ENCODE results near the gene GCLC.
"Not testable (repeated sequence)": the region's sequence is repeated elsewhere in the genome, so short reads cannot be mapped to it uniquely, and the experiment has no call there.

Gene GCLC

GRCh38 chr6:53556986-53557715 is 12.2 kb upstream of the GCLC start:
- DNase-seq: no peak

DNA sequence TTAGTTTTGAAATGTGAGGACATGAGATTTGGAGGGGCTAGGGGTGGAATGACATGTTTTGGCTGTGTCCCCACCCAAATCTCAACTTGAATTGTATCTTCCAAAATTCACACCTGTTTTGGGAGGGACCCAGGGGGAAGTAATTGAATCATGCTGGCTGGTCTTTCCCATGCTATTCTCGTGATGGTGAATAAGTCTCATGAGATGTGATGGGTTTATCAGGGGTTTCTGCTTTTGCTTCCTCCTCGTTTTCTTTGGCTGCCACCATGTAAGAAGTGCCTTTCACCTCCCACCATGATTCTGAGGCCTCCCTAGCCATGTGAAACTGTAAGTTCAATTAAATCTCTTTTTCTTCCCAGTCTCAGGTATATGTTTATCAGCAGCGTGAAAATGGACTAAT is 8.7 kb upstream of the GCLC start:
- not testable (repeated sequence) for DNase-seq

DNA sequence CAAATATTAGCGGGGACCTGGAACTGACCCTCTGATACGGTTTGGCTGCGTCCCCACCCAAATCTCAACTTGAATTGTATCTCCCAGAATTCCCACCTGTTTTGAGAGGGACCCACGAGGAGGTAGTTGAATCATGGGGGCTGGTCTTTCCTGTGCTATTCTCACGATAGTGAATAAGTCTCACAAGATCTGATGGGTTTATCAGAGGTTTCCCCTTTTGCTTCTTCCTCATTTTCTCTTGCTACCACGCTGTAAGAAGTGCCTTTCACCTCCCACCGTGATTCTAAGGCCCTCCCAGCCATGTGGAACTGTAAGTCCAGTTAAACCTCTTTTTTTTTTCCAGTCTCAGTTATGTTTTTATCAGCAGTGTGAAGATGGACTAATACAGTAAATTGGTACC is 6.8 kb upstream of the GCLC start:
- DNase-seq: peak; percentile 76

- DNase-seq: peak; percentile 95
Observed at GRCh38 chr6:53547811-53548496, 3.1 kb upstream of the GCLC start.

DNA sequence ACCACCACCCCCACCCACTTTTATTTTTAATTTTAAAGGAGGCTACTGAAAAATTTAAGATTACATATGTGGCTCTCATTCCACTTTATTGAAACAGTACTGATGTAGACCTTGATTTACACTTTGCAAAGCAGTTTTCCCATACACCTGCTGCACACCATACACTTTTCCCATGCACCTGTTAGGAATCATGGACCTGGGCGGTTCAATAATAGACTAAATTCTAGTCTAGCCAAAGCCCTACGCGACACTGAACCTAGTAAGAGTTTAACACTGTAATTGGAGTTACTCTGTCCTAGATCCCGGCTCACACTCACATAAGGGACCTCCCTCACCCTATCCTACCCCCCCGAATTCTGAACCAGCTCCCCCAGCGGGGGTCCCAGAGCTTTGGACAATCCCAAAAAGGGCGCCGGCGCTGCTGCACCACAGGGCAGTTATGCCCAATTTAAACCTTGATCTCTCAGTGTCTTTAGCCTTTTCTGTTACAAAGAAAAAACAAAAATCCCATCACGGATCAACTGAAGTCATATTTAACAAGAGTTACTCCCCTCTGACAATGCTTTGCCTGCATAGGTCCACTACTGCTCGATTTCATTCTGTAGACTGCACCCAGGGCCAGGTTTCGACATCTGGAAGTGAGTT is 2.4 kb upstream of the GCLC start:
- no peak for DNase-seq

DNA sequence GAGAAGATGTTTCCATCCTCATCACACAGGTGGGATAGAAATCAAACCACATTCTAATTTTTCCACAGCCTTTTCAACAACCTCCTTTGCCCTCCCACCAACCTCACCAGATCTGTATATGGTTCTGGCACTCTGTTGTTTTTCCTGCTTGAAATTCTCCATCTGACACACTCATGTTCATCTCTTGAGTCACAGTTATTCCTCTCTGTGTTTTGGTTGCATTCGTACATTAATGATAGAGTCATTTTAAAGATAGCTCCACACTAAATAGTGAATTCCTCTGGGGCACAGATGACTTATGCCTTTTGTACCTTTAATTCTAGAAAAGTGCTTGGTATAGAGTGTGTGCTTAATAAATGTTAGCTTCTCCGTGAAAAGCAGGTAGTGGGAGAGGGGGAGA is 1.4 kb upstream of the GCLC start:
- no peak for DNase-seq

DNA sequence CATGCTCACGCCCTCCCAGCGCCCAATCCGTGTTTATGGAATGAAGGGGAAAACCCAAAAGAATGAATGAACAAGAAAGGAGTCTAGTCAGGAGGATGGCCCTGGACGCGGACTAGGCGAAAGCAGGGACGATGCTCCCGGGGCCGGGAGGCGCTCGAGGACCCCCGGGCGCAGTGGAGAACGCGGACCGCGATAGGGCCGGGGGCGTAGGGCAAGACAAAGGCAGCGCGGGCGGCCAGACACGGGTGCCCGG is 758 bp downstream of the GCLC start:
- no peak for DNase-seq

- no peak for DNase-seq
Observed at GRCh38 chr6:53543359-53544216, 1.3 kb downstream of the GCLC start.

DNA sequence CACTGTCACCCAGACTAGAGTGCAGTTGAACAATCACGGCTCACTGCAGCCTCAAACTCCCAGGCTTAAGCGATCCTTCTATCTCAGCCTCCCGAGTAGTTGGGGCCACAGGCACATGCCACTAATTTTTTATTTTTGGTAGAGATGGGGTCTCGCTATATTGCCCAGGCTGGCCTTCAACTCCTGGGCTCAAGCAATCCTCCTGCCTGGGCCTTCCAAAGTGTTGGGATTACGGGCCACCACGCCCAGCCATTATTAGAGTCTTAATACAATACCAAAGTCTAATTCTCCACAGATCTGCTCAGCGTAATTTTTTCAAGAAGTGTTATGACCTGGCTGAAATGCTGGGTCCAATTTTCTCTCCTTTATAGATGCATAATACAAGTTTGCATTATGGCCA is 3.0 kb downstream of the GCLC start:
- no peak for DNase-seq

DNA sequence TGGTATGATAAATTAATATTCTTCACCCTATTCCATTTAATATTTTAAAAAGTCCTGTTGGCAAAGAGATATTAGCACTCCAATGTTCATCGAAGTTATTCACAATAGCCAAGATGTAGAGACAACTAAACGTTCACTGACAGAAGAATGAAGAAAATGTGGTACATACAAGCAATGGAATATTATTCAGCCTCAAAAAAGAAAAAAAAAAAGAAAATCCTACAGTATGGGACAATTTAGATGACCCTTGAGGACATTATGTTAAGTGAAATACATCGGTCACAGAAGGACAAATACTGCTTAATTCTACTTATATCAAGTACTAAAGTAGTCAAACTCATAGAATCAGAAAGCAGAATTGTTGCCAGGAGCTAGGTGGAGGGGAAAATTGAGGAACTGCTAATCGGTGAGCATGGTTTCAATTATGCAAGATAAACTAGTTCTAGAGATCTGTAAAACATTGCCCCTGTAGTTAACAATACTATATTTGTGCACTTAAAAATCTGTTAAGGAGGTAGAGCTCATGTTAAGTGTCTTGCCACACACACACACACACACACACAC is 4.7 kb downstream of the GCLC start:
- DNase-seq: peak; percentile 30

DNA sequence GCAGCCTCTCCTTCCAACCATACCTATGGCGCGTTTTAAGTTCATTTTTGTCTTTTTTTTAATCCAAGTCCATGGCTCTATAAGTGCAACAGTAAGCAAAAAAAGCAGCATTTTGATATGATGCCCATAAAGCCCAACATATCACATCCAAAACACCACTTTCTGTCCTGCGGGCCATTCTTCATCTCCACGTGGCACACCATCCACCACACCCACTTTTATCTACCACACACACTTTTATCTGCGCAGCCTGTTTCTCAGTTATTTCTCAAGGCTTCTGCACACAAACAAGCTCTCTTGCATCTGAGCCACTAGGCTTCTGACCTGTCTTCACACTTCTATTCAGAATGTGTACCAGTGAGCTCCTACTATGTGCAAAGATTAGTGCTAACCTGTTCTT is 5.3 kb downstream of the GCLC start:
- no peak for DNase-seq

DNA sequence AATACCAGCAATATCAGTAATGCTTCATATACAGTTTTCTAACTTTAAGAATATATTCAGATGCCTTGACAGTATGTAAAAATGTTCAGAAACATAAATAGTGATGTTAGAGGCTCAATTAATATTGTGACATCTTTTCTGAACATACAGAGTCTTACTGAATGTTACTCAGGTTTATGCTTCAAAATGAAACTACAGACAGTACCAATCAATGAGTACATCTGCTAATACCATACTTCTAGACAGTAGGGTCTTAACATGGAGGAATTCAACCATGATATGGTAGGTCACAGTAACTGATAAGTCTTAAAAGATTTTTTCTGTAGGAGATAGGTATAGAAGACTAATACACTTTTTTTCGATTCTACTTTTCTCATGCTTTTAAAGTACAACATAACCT is 8.3 kb downstream of the GCLC start:
- no peak for DNase-seq

DNA sequence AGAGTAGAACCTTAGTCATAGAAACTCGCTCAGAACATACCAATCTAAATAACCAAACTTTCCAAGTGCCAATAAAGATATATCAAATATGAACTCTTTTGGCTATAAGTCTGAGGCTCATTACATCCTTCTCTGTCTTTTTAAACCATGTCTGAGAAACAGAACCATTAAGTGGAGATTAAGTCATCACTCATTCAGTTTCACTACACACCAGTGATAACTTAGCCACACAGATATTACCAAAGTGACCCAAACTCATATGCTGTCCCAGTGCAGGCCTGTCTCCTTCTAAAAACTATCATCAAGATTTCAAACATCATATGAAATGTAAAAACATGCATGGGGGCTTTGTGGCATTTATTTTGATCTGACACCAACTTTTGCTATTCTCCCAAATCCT is 12.0 kb downstream of the GCLC start:
- no peak for DNase-seq

DNA sequence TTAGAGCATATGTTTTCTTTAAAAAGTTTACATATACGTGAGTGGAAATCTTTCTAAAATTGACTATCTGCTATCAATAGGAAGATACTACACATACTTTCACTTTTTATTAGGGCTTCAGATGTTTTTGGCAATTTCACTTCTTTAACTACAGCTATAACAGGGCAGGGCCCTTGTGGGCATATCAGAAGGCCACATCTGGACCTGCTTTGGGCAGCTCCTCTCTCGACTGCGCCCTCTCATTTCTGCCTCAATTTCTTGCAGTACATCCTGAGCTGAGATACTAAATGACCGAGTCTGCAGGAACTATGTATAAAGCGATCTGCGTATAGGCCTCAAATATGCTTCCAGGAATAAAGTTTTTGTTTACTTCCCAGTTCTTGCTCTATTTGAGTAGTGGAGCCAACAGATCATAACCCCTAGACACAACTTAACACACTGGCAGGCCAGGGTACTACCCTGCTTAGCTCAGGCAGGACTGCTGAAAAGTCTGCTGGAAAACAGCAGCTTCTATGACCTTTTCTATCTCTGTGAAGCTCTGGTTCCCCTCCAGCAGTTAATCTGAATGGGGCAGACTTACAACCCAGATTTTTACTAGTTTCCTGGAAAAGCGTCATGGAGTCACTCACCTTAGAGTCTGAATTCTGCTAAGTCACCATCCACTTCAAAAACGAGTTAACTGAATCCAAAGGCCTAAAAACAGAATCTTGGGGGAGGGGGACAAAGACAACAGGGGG is 12.7 kb downstream of the GCLC start:
- no peak for DNase-seq

- no peak for DNase-seq
Observed at GRCh38 chr6:53530780-53531386, 14.0 kb downstream of the GCLC start.

DNA sequence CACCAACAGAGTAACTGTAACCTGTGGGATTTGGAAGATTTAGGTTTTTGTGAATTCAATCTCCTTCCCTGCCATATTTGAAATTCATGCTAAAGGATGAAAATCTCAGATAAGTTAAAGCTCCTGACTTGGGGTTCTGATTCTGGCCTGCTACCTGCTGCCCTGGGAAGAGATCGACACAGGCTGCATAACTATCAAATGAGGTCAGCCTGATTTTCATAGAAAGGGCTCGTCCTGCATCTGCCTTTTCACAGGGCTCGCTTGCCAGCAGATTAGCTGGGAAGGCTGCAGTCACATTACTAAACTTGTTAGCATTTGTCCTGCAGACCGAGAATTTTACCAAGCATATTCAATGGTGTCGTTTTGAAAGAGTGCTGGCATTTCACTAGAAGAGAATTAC is 14.6 kb downstream of the GCLC start:
- no peak for DNase-seq

DNA sequence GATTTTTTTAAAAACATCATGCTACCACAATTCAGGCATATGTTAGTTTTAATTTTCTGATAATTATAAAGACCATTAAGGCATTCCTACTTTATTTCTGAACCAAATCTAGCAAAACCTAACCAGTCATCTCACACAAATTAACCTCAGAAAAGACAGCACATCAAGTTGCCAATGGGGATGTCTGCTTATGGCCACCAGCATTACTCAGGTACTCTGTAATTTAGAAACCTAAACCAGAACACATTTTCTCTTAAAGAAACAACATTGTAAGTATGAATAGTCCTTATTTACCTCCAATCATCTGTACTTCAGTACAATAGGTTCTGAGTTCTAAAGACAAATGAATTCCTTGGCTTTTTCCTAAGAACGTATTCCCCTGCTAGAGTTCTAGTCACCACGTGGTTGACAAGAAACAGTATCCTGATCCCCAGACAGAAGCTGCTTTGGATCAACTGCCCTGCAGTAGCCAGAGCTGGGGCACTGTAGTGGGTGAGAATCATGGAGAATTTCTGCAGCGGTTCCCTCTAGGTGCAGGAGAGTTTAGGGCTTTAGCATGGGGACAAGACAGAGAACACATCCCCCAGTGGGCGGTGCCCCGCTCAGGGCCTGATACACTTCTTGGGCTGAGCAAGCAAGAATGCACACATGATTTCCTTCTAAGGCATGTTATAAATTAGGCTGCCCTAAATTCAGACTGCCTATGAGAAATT is 15.4 kb downstream of the GCLC start:
- no peak for DNase-seq

DNA sequence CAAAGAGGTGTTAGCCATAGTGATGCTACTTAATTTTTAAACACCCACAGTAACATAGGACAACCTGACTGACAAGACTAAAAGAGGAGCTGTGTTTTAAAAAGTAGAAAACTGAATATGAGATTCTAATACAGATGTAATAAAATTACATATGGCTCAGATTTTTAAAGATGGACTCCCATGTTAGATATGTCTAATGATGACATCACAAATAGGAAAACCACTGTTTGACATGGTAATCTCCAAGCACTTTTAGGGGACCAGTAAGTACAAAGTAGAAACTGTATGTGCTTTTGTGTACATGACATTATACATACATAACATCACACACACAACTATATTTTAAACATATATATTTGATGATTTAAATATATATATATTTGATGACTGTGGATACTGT is 16.8 kb downstream of the GCLC start:
- no peak for DNase-seq

DNA sequence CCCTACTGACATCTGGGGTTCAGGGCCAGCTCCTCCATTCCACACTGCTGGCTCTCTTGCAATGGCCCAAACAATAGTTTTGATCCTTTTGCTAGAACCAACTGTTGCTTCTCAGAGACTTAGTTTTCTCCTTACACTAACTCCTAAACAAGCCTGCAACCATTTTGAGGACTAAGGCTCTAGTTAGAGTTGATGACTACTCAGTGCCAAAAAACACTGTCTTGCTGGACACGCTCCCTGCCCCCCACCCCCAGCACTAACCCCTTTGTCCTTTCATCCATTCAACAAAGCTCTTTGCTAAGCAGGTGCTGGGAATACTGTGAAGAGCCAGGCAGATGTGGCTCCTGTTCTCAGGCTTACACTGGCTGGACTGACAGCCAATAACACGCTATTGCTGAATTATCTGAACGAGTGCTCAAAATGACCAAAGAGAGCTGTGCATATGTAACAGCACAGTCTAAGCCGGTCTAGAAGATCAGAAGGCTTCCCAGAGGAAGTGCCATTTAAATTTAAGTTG is 17.6 kb downstream of the GCLC start:
- no peak for DNase-seq

DNA sequence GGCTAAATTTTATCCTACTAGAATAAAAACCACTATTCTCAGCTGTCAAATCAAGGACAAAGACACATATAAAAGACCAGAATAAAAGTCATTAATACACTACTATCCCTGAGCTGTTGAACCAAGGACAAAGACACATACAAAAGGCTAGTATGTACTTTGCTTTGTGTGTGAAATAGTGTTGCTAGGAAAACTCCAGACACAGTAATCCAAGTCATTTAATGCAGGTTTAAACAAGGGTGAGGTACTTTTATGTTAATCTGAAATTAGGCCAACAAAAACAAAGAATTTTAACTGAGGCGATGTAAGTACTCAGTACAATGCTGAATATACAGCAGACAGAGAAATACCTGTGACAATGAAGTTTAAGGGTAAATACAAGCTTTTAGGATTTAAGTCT is 18.9 kb downstream of the GCLC start:
- no peak for DNase-seq

GRCh38 chr6:53524455-53524815 is 20.5 kb downstream of the GCLC start:
- DNase-seq: no peak
